Amniotic stem cell (primary cell): Measurements from ENCODE around the gene TMED7.

Source experiments
- DNase-seq: peaks from one replicate; lab custom pipeline; 2025; lab: John Stamatoyannopoulos, UW

Gene TMED7

DNA sequence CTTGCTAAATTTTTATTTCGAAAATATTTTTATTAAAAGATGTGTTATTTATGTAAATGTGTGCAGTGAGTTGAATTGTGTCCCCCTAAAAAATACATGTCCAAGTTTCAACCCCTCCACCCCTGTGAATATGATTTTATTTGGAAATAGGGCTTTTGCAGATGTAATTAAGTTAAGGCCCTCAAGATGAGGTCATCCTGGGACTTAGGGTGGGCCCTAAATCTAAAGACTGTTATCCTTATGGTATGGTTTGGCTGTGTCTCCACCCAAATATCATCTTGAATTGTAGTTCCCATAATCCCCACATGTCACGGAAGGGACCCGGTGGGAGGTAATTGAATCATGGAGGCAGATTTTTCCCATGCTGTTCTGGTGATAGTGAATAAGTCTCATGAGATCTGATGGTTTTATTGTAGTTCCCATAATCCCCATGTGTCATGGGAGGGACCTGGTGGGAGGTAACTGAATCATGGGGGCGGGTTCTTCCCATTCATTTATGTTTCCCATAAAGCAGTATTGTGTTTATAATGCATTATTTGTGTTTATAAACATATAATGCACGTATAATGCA, 1.5 kb upstream of the TMED7 start:
- DNase-seq = no peak

- no peak for DNase-seq
Measured at GRCh38 chr5:115626445-115626823, 598 bp upstream of the TMED7 start.

GRCh38 chr5:115624994-115625393, 842 bp downstream of the TMED7 start:
- DNase-seq = no peak

DNA sequence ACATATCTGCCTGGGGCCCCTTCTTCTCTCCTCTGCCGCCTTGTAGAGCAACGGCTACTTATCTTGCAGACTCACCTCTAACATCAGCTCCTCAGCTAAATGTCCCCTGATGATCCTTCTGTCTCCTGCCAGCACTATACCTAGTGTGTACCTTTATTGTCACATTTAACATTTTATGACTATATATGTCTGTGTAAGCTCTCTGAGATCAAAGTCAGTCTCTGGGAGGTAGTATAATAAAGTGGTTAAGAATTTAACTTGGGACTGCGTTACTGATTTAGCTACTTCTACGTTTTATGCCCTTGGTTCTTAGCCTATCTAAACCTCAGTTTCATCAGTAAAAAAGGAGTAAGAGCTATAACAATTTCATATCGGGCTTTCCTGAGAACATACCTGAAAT, 2.2 kb downstream of the TMED7 start:
- DNase-seq = no peak

GRCh38 chr5:115621365-115621900, 4.4 kb downstream of the TMED7 start:
- DNase-seq = no peak

DNA sequence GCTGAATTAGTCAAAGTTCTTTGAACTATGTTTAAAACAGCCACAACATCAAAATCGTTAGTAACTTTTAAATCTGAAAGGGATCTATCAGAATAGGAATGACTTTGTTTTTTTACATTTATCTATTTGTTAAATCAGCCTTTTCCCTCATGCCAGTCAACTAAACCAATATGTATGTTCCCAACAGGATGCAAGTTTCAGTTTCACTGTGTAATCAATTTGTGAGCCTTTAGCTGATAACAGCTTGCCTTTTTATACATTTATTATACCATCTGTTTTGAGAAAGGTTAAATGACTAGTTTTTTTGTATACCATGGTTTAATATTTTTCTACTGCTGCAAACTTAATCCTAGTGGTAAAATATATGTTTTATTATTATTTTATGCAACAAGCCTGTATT, 8.9 kb downstream of the TMED7 start:
- DNase-seq = no peak

DNA sequence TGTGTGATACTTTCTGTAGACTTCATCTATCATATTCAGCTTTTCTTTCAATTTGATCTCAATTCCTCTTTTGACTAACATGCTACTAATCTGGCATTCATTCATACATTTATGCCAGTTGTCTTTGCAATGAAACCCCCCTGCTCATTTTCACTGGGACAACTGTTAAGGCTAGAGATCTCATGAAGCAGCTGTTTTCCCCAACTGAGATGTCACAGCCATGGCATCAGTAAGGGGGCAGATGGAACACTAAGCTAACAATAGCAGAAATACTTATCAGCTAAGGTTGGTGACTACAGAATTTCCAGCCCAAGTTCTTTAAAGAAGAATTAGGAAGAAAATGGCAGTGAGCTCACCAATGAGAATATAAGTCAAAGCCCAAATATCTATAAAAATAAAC, 9.4 kb downstream of the TMED7 start:
- no peak for DNase-seq

DNA sequence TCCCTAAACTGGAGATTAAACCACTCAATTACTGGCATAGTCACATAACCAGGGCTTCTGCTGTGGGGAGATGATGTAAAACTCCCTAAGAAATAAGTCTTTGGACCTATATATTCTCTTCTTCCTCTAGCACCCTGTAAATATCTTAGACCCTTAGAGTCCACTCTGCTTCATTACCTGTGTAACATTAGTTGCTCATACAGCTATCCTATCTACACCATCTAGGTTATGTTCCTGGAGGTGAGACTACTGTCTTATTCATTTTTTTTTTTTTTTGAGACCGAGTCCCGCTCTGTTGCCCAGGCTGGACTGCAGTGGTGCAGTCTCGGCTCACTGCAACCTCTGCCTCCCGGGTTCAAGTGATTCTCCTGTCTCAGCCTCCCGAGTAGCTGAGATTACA, 14.0 kb downstream of the TMED7 start:
- no peak for DNase-seq

DNA sequence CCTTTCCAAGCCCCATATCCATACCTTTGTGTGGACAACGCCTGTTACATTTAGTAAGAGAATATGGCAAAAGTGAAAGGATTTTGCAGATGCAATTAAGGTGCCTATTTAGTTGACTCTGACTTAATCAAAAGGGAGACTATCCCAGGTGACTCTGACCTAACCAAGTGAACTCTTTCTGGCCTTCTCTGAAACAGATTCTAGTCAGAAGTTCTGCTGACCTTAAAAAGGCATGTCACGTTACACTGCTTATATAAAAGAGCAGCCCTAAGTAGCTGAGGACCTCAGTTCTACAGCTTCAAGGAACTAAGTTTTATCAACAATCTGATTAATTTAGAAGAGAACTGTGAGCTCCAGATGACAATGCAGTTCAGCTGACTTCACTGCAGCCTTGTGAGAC, 17.9 kb downstream of the TMED7 start:
- no peak for DNase-seq

GRCh38 chr5:115605436-115605835, 20.4 kb downstream of the TMED7 start:
- no peak for DNase-seq

DNA sequence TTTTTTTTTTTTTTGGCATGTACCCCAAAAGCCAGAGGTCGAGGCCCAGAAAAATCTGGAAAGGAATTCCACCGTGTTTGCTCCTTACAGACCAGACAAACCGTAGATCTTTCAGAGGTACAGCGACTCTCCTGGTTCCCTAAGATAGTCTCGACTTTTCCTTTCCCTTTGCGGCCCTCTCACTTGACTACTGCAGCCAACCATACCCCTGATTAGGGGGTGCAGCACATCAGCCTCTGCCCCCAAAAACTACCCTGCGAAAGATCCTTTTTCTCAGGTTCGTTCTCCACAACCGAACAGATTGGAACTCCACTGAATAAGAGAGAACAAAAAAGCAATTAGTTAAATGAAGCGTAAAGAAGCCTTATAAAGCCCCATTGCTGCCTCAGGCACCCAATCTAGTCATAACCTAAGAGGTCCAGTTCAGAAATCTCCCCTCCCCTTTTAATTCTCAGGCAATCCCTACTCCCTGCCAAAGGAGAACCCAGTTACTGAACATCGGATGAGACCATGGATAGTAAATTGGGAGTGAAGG, 23.2 kb downstream of the TMED7 start:
- DNase-seq = no peak

DNA sequence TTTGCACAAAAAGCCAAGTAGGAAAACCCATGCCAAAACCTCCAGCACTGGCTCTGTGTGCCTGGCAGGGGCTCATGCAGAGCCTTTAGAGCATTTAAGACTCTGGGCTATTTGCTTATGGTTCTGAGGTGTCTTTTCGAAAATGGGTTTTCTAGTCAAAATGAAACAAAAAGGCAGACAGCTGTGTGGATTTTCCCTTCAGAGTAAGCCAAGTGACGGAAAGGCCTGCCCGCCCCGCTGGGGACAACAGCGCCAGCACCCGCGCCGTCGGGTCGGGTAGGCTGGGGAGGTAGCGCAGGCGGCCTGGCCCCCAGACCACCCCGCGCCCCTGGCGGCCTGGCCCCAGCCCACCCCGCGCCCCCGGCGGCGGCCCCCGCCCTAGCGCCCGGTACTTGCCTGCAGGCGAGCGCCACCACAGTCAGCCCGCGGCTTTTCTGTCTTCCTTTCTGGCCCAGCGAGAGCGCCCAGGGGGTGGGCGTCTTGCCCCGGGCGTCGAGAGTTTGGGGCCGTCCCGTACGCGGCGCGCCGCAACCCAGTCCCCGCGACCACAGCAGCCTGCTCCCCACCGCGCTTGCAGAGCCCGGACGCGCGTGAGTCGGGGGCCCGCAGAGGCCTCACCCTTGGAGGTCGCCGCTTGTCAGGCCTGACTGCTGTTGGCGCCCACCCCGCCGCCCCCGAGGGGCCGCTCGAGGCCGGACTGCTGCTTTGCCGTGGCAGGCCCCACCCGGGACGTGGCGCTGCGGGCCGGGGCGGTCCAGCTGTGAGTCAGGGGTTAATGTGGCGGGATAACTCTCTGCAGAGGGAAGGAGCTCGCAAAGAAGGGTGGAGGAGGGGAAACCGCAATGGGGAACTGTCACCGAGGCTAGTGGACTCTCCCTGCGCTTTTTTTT, 23.9 kb downstream of the TMED7 start, which contains the start of gene TICAM2:
TICAM2 (minus strand) TSS at position 779 of the 890 bp plus-strand sequence. CDS start 21,223 bp downstream, outside the sequence.
- DNase-seq = no peak

DNA sequence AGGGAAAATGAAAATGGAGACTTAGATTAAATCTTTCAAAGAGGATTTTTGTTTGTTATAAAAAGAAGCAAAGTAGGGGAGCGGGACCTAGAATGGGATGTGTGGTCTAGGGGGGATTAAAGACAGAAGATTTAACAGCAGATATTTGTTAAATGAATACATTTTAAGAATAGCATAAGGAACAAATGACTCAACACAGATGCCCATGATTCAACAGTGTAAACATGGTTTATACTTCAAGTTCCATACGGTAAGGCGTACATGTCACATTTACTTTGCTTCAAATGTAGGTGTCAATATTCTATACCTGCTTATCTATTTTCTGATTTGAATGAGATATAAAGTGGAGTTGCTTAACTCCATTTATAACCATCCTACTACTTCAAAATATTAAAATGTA, 25.1 kb downstream of the TMED7 start:
- DNase-seq = no peak

DNA sequence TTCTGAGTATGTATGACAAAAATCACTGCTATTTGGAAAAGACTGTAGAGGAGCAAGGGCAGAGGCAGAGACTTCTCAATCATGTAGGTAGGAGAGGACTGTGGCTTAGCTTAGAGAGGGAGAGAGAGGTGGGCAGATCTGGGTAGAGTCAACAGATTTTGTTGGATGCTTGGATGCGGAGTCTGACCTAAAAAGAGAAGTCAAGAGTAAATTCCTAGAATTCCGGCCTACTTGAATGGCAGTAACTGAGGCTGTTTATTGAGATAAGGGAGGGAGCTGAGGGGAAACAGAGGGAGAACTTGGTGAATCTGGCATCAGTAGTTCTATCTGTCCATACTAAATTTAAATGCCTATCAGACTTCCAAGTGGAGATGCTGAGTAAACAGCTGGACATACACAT, 25.9 kb downstream of the TMED7 start:
- no peak for DNase-seq

DNA sequence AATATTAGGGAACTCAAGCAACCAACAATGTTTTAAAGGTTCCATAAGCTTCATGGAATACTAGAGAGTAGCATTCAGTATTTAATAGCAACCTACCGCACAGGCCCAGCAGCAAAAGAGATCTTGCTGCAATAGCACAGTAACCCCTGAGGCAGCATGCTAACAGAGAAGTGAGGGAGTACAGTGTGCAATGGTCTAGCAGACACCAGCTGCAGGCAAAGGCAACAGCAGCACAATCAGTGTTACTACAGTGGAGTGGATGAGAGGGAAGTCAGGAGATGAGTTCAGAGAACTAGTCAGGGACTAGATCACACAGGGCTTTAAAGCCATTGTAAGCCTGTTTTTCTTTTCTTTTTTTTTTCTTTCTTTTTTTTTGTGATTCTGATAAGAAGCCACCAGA, 26.3 kb downstream of the TMED7 start:
- DNase-seq = no peak

DNA sequence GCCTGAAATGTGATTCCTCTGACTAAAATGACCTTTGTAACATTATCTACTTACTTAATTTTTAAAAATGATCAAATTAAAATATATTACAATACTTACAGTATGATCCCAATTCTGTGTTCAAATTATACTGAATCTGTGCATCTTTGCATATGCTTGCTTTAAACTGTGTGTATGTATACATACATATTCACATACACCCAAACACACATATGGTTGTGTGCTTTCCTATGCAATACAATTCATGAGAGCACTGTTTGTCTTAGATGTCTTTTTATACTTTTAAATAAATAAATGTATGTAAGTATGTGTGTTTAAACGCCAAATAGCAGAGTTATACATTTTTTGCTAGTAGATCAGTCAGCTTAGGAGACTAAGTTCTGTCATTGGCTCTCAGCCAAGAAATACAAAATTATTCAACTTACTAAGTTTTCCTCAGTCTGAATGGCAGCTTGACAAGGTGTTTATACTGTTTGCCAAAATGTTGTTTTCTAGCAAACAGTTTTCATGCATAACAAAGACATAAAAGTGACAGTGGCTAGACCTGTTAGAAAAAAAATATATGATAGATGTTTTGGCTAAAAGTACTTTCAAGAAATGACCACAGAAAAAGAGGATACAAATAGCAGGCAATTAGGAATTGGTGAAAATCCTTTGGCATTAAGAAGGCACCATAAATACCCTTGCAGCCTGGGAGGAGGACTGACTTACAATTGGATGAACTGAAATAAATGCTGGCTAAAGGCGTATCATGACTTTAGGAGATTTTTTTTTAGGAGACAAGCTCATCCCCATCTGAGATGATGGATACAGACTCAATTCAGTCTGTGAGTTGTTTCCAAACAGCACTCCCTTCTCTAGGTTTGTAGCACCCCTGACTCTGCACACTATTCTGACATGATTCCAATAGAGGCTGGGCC, 31.4 kb downstream of the TMED7 start:
- DNase-seq = no peak

- no peak for DNase-seq
Measured at GRCh38 chr5:115589043-115589442, 36.8 kb downstream of the TMED7 start.

DNA sequence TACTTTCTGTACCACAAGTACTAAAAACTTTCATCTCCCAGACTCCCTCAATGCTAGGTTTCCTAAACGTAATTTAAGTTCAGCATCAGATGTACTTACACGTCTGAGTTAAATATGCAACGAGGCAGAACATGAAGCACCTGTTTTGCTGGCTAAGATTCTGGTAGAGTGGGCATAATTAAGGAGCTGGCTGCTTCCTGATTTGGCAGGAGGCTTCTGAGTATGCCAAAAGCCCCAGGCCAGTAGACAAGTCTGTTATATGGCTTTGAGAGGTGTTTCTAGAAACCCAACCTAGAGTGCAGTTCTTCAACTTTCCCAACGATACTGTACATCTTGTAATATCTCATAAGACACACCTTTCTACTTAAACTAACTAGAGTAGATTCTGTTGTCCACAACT, 37.2 kb downstream of the TMED7 start:
- no peak for DNase-seq

GRCh38 chr5:115586525-115587146, 39.2 kb downstream of the TMED7 start:
- DNase-seq = no peak

DNA sequence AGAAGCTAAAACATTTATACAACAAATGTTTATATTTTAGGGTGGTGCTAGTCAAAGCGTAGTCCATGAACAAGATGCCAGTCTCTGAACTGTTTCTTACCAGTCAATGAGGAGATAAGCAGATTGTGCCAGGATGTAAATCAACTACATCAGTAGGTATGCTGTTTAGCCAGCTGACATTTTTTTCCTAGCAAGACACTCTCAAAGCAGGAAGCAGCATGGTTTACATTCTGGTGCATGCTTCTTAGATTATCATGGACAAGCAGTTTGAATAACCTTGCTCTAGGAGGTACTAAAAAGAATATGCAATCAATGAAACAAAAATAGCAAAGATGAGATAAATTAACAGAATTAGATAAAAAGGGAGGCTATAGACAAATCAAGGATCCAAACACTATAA, 40.6 kb downstream of the TMED7 start:
- no peak for DNase-seq

DNA sequence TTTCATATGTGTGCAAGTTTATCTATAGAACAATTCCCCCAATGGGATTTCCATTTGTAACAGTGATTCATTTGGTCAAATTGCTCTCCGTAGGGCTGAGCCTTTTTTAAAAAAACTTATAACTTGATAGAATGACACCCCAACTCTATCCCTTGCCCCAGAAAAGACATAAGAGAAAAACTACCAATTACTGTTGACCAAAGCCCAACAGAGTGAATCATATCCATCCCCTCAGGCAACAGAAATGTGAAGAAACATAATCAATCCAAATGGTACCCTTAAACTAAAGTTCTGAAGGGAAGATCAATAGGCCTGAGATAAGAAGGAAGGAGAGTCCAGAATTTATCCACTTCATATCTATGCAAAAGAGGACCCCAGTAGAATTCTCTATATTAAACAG, 41.3 kb downstream of the TMED7 start:
- DNase-seq = no peak

- DNase-seq = no peak
Measured at GRCh38 chr5:115583474-115583873, 42.4 kb downstream of the TMED7 start.
